Calu3 (cell line): ENCODE data around the gene GANAB. TPM values are rescaled to one million over a fixed set of nuclear protein-coding genes. Genes with fewer than 3 reads are reported as not detected.

Experiments used
- BruUV-seq: library from RNA; stranded (reverse); fragments of 400-500 nt; replicated peaks from 2 replicates; lab custom pipeline; 2021; lab: Mats Ljungman, UMichigan
- CTCF ChIA-PET: fragments of 300-600 bp; sonication (Branson Sonifier 250); formaldehyde crosslinking; loops from one replicate; lab custom pipeline; 2022; ENCODE audit warnings: antibody characterized with exemption; lab: Charles Lee
- DNase-seq: peaks from one replicate; pipeline ENCODE4 v3.0.0; 2022
- H3K27ac Mint-ChIP-seq: one replicate; pipeline ENCODE4 v1.8.0; 2022; ENCODE audit warnings: mixed read lengths; ENCODE audit not compliant: unreplicated experiment
- H3K27me3 Mint-ChIP-seq: one replicate; pipeline ENCODE4 v1.8.0; 2022; ENCODE audit warnings: mixed read lengths; ENCODE audit not compliant: unreplicated experiment
- H3K36me3 Mint-ChIP-seq: one replicate; pipeline ENCODE4 v1.8.0; 2022; ENCODE audit warnings: mild to moderate bottlenecking, moderate library complexity, mixed read lengths; ENCODE audit not compliant: insufficient read depth, unreplicated experiment
- H3K4me1 Mint-ChIP-seq: one replicate; pipeline ENCODE4 v1.8.0; 2022; ENCODE audit warnings: mild to moderate bottlenecking, low read depth, mixed read lengths; ENCODE audit not compliant: unreplicated experiment
- H3K4me3 Mint-ChIP-seq: one replicate; pipeline ENCODE4 v1.8.0; 2022; ENCODE audit warnings: mild to moderate bottlenecking, low read depth, moderate library complexity, mixed read lengths; ENCODE audit not compliant: unreplicated experiment
- H3K9me3 Mint-ChIP-seq: one replicate; pipeline ENCODE4 v1.8.0; 2022; ENCODE audit warnings: low read depth, mixed read lengths; ENCODE audit not compliant: unreplicated experiment
- intact Hi-C: fragments of 100-400 bp; cut with micrococcal nuclease; formaldehyde crosslinking; loops from one replicate; pipeline ENCODE4 v1.10.0; 2022; ENCODE audit not compliant: unreplicated experiment
- total RNA-seq: library from RNA; stranded (reverse); gene quantifications from 2 replicates; pipeline ENCODE4 v1.2.3, GENCODE V29; 2022
- TF ChIP-seq, protein P1 (sequence below): fragments of 200-600 bp; IDR thresholded peaks from one replicate; pipeline ENCODE4 v1.8.0; 2022; ENCODE audit warnings: antibody characterized with exemption; ENCODE audit not compliant: unreplicated experiment

The GANAB gene
- total RNA-seq, 1 experiment from 2014 or later: 377 TPM

DNA sequence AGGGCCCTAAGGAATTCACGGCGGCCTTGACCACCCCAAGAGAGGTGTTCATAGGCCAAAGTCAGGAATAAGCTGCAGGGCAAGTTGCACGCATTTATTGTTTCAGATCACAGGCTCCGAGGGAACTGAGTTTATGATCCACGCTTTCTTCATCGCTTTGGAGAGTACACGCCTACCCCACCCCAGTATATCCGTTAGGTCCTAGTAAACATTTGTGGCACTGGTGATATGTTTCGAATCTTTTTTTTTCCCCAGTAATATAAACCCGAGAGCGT lies 805 bp downstream of the GANAB start:
- no peak for DNase-seq
- no TSS peak for BruUV-seq
- Mint-ChIP-seq H3K9me3 (no peaks in the 10 kb centered on the region), H3K4me3 (peak overlapping the region; percentile 93), H3K27ac (peak overlapping the region; percentile 91), H3K4me1 (no peaks in the 10 kb centered on the region), H3K36me3 (peaks cover 55% of the 10 kb centered on the region), H3K27me3 (no peaks in the 10 kb centered on the region)
- TF ChIP-seq, protein P1, sequence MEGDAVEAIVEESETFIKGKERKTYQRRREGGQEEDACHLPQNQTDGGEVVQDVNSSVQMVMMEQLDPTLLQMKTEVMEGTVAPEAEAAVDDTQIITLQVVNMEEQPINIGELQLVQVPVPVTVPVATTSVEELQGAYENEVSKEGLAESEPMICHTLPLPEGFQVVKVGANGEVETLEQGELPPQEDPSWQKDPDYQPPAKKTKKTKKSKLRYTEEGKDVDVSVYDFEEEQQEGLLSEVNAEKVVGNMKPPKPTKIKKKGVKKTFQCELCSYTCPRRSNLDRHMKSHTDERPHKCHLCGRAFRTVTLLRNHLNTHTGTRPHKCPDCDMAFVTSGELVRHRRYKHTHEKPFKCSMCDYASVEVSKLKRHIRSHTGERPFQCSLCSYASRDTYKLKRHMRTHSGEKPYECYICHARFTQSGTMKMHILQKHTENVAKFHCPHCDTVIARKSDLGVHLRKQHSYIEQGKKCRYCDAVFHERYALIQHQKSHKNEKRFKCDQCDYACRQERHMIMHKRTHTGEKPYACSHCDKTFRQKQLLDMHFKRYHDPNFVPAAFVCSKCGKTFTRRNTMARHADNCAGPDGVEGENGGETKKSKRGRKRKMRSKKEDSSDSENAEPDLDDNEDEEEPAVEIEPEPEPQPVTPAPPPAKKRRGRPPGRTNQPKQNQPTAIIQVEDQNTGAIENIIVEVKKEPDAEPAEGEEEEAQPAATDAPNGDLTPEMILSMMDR: no peak
- intact Hi-C loops: no loop called here
- CTCF ChIA-PET: interaction anchor here (0.9 to 1.1 kb wide), 3 partner anchors 24 to 54 kb away, joined by 3 to 4 read pairs (median 3); partner anchors contain the start of genes B3GAT3 and TUT1

DNA sequence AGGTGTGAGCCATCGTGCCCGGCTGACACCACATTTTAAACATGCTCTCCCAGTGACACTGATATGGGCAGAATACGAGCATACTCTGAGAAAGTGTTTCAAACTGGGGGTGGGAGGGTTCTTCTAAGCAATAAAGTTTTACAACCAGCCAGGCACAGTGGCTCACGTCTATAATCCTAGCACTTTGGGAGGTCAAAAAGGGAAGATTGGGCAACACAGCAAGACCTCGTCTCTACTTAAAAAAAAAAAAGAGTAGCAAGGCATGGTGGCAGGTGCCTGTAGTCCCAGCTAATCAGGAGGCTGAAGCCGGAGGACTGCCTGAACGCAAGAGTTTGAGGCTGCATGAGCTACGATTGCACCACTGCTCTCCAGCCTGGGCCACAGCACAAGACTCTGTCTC lies 2.2 kb downstream of the GANAB start:
- Mint-ChIP-seq H3K27ac (no peak overlapping the region), H3K9me3 (no peaks in the 10 kb centered on the region), H3K36me3 (peaks cover 68% of the 10 kb centered on the region), H3K27me3 (no peaks in the 10 kb centered on the region), H3K4me1 (no peaks in the 10 kb centered on the region), H3K4me3 (peak overlapping the region; percentile 93)
- CTCF ChIA-PET: no interaction called here
- intact Hi-C loops: no loop called here
- TF ChIP-seq, protein P1: no peak
- no peak for DNase-seq
- BruUV-seq: no TSS peak

DNA sequence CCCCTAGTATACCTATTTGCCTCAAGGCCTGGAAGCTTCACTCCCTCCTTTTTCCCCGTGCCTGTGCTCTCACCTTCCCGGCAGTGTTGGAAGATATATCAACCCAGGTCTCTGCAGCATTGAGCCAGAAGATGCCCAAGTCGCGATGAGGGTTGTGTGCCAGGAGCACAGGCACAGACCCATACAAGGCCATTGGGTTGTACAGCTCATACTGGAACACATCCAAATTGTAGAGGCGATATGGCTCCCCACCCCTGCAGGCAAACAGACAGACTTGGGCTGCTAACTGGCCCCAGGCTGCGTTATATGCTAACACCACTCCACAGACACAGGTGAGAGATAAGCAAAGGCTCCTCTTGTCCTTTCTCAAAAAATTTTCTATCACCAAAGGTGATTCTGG lies 13.9 kb downstream of the GANAB start:
- no TSS peak for BruUV-seq
- no peaks in the 10 kb centered on the region for H3K9me3 Mint-ChIP-seq
- H3K36me3 Mint-ChIP-seq: peaks cover 85% of the 10 kb centered on the region
- intact Hi-C loops: no loop called here
- H3K4me3 Mint-ChIP-seq: no peak overlapping the region
- CTCF ChIA-PET: no interaction called here
- H3K27ac Mint-ChIP-seq: no peak overlapping the region
- H3K27me3 Mint-ChIP-seq: no peaks in the 10 kb centered on the region
- H3K4me1 Mint-ChIP-seq: no peaks in the 10 kb centered on the region
- no peak for DNase-seq
- TF ChIP-seq, protein P1: no peak

DNA sequence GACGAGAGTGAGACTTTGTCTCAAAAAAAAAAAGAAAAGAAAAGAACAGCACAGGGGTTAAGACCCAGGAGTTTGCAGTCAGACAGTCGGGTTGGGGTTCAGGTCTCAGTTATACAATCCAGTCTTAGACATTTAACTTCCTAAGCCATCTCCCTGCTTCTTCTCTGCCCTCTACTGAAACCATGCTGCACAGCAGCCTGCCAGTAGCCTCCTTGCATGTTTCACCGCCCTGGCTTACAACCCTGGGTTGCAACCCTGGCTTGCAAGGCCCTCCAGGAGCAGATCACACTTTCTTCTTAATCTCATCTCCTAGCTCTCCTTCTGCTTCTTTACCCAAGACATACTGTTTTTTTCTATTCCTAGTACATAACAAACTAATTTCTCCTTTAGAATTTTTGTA lies 18.7 kb downstream of the GANAB start:
- intact Hi-C loops: no loop called here
- H3K27me3 Mint-ChIP-seq: no peaks in the 10 kb centered on the region
- CTCF ChIA-PET: interaction anchor here (1.4 kb wide), 1 partner anchor 26 kb away, joined by 3 read pairs; the partner anchor contains the start of gene MTA2
- TF ChIP-seq, protein P1: no peak
- DNase-seq: no peak
- BruUV-seq: no TSS peak
- no peak overlapping the region for H3K4me3 Mint-ChIP-seq
- H3K9me3 Mint-ChIP-seq: no peaks in the 10 kb centered on the region
- H3K27ac Mint-ChIP-seq: no peak overlapping the region
- no peaks in the 10 kb centered on the region for H3K4me1 Mint-ChIP-seq
- H3K36me3 Mint-ChIP-seq: peaks cover 85% of the 10 kb centered on the region
